ENCODE measurements around the gene SORCS2. TPM values are rescaled to one million over a fixed set of nuclear protein-coding genes. Genes with fewer than 3 reads are reported as not detected.
A peak's percentile ranks its signal among the peaks of the same experiment; 100 is the strongest.

SORCS2 gene
- total RNA-seq, 2 experiments from 2014 or later: 0.07 to 0.15 TPM

DNA sequence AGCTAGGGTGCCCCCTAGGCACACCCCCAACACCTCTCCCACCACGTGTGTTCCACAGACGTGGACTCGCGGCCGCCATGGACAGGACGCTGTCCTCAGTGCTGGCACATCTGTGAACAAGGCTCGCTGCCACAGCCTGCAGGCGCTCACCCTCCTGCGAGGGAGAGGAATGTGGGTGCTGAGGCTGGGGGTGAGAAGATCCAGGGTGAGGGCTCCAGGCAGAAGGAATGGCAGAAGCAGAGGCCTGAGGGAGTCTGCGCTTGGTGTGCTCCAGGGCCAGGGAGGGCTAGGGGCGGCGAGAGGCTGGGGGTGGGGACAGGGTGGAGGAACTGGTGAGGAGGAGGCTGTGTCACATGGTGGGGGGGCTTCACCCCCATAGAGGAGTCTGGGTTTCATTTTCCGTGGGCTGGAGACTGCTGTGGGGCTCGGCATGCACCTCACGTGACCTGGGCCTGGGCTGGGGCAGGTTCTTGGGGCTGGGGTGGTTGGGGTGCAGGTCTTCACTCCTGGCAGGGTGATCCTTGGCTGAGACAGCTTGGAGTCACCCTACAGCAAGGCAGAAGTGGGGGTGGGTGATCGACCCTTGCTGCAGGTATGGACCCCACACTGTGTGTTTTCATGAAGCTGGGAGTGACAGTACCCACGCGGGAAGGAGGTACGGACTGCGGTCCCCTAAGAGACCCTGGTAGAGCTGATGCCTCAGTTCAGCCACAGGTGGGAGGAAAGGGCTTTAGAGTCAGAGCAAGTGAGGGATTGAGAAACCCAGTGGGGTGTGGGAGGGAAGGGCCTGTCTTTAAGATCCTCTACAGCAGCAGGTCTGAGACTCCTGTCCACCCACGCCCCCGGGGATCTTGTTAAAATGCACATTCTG is 138.7 kb downstream of the SORCS2 start:
- Mint-ChIP-seq H3K36me3 (ENCODE audit: low read depth) (no peaks in the 10 kb centered on the region), H3K9me3 (no peaks in the 10 kb centered on the region), H3K27ac (no peak overlapping the region), H3K4me1 (ENCODE audit: low read depth) (no peaks in the 10 kb centered on the region), H3K27me3 (ENCODE audit: low read depth) (peaks cover 1% of the 10 kb centered on the region), H3K4me3 (no peak overlapping the region)
- CTCF ChIA-PET: no interaction called here
- no peak for DNase-seq
- intact Hi-C loops (cut with micrococcal nuclease): no loop called here

DNA sequence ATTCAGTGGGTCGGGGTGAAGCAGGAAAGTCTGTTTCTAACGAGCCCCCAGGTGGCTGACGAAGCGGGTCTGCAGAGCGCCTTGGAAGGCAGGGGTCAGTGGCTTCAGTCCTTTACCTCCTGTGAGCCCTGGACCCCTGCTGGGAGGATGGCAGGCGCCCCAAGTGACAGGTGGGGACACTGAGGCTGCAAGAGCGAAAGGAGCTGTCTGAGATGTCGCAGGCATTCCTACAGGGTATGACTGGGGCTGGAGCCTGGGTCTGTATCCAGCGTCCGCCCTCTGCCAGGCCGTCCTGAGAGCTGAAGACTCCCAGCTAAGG is 139.3 kb downstream of the SORCS2 start:
- Mint-ChIP-seq H3K27ac (no peak overlapping the region), H3K4me3 (no peak overlapping the region), H3K9me3 (no peaks in the 10 kb centered on the region), H3K4me1 (ENCODE audit: low read depth) (no peaks in the 10 kb centered on the region), H3K27me3 (ENCODE audit: low read depth) (peaks cover 1% of the 10 kb centered on the region), H3K36me3 (ENCODE audit: low read depth) (no peaks in the 10 kb centered on the region)
- intact Hi-C loops (cut with micrococcal nuclease): no loop called here
- no peak for DNase-seq
- CTCF ChIA-PET: no interaction called here

DNA sequence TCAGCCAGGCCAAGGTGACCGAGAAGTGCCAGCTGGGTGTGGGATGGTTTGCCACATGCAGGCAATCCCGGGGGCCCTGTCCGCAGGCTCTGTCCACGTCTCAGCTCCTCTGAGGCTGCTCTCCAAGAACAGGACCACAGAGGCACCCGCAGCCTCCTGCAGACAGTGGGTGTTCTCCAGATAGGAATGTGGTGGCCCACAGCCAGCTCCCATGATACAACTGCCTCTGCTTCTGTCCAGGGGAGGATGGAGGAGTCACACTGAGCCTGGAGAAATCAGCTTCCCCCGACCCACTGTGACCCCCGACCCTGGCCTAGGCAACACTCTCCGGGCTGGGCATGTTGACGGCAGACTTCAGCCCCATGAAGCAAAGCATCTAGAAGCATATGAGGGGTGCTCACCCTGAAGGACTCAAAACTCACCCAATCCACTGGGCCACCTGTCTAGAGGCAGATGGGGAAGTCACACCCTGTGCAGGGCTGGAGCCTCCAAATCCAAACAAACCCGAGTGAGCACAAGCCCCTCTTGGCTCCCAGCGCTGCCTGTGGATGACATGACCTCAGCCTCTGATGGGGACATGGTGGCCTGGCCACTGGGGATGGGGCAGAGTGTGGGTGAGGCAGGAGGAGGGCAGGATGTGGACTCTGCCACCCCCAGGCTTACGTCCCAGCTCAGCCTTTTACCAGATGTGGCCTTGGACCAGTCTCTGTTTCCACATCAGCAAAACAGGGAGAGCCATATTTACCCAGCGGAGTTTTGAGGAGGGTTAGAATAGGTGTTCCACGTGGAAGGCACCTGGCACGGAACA is 140.1 kb downstream of the SORCS2 start:
- CTCF ChIA-PET: no interaction called here
- intact Hi-C loops (cut with micrococcal nuclease): no loop called here
- H3K36me3 Mint-ChIP-seq (ENCODE audit: low read depth): no peaks in the 10 kb centered on the region
- H3K27ac Mint-ChIP-seq: no peak overlapping the region
- H3K27me3 Mint-ChIP-seq (ENCODE audit: low read depth): no peaks in the 10 kb centered on the region
- no peak overlapping the region for H3K4me3 Mint-ChIP-seq
- no peaks in the 10 kb centered on the region for H3K4me1 Mint-ChIP-seq (ENCODE audit: low read depth)
- no peaks in the 10 kb centered on the region for H3K9me3 Mint-ChIP-seq
- DNase-seq: no peak

DNA sequence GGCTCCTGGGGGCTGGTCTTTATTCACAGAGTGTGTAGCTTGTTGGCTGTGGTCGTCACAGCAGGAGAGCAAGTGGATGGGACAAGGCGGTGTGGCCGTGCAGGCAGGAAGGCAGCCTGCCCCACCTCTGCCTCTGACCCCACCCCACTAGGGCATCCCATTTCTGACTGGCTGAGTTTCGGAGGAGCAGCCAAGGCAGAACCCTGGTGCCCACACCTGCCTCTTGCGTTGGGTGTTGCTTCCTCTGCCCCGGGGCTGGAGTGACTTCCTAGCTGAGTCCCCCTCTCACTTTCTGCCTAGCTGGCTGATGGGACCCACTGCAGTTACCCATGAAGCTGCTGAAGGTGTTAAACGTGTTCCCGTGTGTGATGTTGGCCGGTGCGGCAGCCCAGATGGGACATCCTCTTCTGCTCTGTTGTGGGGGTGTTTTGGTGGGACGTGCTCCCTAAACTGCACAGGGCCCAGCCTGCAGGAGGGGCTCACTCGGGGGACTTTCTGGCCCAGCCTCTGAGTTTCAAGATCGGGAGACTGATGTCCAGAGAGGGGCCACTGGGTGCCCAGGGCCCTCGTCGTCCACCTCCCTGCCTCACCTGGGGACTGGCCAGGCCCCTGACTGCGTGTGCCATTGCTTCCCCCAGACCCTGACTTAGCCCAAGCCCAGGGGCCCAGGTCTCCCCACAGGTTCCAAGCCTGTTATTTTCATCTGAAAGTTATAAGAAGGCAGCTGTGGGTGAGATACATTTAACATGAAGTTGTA is 140.9 kb downstream of the SORCS2 start:
- no peaks in the 10 kb centered on the region for H3K36me3 Mint-ChIP-seq (ENCODE audit: low read depth)
- H3K4me3 Mint-ChIP-seq: no peak overlapping the region
- H3K27me3 Mint-ChIP-seq (ENCODE audit: low read depth): no peaks in the 10 kb centered on the region
- DNase-seq: no peak
- intact Hi-C loops (cut with micrococcal nuclease): no loop called here
- CTCF ChIA-PET: no interaction called here
- no peak overlapping the region for H3K27ac Mint-ChIP-seq
- H3K9me3 Mint-ChIP-seq: no peaks in the 10 kb centered on the region
- H3K4me1 Mint-ChIP-seq (ENCODE audit: low read depth): no peaks in the 10 kb centered on the region

DNA sequence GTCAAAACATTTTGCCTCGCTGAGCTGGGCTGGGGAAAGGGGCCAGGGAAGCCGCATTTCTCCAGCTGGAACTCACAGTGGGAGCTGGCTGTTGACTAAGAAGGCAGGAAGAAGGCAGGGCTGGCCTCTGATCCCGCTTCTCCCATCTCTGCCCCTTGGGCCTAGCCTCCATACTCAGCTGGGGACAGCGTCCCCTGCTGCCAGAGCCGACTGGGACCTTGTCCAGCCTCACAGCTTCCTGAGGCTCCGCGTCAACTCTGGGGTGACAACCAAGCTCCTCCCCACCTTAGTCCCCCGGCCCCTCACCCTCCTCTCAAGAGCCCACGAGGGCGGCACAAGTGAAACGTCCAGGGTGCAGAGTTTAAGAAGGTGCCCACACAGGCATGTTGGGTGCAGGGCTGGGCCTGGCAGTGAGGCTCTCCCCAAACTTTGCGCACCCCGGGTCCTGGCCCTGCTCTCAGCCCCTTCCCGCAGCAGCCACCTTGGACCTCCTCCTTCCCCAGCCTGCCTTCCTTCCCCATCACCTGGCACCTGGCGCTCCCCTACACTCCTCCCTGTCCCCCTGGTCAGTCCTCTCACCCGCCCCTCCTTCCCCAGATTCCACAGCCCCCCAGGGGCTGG is 141.6 kb downstream of the SORCS2 start:
- DNase-seq: no peak
- CTCF ChIA-PET: interaction anchor here (2.7 kb wide), 1 partner anchor 139 kb away, joined by 13 read pairs; no protein-coding TSS in a partner anchor

DNA sequence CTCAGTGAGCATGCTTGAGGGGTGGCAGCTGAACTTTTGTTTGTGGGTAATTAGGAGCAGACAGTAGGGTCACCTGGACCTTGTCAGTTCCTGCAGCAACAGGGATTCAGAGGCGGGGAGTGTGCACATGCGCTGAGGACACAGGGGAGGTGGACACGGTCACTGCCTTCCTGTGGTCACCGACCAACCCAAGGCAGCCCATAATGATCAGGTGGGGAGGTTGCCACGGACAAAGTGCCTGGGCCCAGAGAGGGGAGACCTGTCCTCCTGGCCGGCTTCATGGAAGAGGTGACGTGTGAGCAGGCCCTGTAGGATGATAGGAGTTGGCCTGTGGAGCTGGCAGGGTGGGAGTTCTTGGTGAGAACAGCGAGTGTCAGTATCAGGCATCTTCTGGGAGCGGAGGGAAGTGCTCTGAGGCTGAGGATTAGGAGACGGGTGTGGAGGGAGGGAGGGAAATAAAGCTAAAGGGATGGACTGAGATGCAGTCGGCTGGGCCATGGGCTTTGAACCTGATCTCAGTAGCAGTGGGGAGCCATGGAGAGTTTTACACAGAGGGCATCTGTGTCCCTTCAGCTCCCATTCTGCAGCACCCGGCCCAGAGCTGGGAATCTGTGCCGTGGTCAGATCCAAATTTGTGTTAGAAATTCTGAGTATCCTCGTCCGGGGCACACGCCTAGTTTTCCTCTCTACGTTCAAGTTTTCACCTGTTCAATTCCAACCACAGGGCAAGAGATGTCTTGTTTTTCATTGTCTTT is 142.4 kb downstream of the SORCS2 start:
- no peaks in the 10 kb centered on the region for H3K4me1 Mint-ChIP-seq (ENCODE audit: low read depth)
- intact Hi-C loops (cut with micrococcal nuclease): no loop called here
- no peak for DNase-seq
- CTCF ChIA-PET: interaction anchor here (1.0 to 2.7 kb wide), 4 partner anchors 11 to 143 kb away, joined by 3 to 13 read pairs (median 4); no protein-coding TSS in a partner anchor
- no peaks in the 10 kb centered on the region for H3K36me3 Mint-ChIP-seq (ENCODE audit: low read depth)
- no peaks in the 10 kb centered on the region for H3K9me3 Mint-ChIP-seq
- no peaks in the 10 kb centered on the region for H3K27me3 Mint-ChIP-seq (ENCODE audit: low read depth)
- H3K27ac Mint-ChIP-seq: no peak overlapping the region
- H3K4me3 Mint-ChIP-seq: no peak overlapping the region

More for the DNA sequence above, 141.6 kb downstream of the SORCS2 start:
- no peaks in the 10 kb centered on the region for H3K27me3 Mint-ChIP-seq (ENCODE audit: low read depth)
- H3K4me1 Mint-ChIP-seq (ENCODE audit: low read depth): no peaks in the 10 kb centered on the region
- no peaks in the 10 kb centered on the region for H3K36me3 Mint-ChIP-seq (ENCODE audit: low read depth)
- no peak overlapping the region for H3K4me3 Mint-ChIP-seq
- H3K9me3 Mint-ChIP-seq: no peaks in the 10 kb centered on the region
- H3K27ac Mint-ChIP-seq: no peak overlapping the region
- intact Hi-C loops (cut with micrococcal nuclease): no loop called here

DNA sequence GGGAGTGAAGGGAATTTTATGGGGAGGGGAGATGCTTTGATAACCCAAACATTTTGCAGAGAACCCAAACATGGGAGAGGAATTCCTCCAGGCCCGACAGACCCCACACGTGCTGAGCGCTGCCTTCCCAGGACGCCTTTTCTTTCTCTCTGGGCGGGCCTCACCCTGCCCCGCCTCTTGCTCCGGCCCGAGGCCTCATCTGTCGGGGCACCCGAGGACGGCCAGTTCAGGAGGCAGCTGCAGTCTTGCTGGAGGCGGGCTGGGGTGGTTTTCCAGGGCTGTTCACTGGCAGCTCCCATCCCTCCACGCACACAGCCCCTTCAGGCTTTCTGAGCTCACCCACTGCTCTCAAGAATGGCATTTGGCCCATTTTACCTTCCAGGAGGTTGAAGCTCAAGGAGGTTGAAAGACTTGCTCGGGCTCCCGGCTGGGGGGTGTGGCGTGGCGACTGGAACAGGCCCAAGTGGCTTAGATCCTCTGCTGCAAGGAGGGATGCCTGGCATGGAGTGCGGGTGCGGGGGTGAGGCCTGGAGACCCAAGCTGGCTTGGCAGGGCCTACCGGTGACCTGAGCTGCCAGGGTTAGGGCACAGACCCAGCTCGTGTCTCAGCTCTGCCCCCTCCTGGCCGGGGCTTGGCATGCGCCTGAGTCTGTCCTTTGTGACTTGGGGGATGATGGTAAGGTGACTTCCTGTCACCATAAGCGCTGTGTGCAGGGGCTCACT is 143.2 kb downstream of the SORCS2 start:
- intact Hi-C loops (cut with micrococcal nuclease): loop anchor here (1.0 kb wide), 1 partner anchor 143 kb away; the partner anchor contains the start of gene SORCS2
- Mint-ChIP-seq H3K27ac (no peak overlapping the region), H3K9me3 (no peaks in the 10 kb centered on the region), H3K4me3 (no peak overlapping the region), H3K4me1 (ENCODE audit: low read depth) (no peaks in the 10 kb centered on the region), H3K27me3 (ENCODE audit: low read depth) (no peaks in the 10 kb centered on the region), H3K36me3 (ENCODE audit: low read depth) (no peaks in the 10 kb centered on the region)
- CTCF ChIA-PET: interaction anchor here (1.0 to 2.7 kb wide), 6 partner anchors 10 to 144 kb away, joined by 3 to 13 read pairs (median 4); no protein-coding TSS in a partner anchor
- peak; percentile 78 for DNase-seq

DNA sequence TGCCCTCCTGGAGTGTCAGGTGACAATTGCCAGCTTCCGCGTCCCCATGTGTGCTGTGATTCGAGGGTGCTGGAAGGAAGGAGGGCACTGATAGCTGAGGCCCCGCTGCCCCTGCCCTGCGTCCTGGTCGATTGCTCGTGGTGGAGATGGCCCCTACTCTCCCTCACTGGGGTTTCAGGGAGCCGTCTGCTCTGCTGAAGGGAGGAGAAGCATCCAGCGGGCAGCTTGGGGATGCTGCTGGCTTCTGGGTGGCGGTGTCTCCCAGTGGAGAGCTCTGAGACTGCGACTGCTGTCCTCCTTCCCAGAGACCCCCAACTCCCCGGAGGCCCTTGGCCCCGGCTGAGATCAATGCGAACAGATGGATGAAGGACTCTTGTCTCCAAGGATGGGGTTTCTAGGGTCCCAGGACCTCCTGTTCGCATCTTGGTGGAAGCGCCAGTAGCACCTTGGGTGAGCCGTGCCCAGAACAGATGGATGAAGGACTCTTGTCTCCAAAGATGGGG is 143.8 kb downstream of the SORCS2 start:
- no peak overlapping the region for H3K4me3 Mint-ChIP-seq
- intact Hi-C loops (cut with micrococcal nuclease): loop anchor here (1.0 kb wide), 1 partner anchor 144 kb away; the partner anchor contains the start of gene SORCS2
- DNase-seq: no peak
- no peaks in the 10 kb centered on the region for H3K9me3 Mint-ChIP-seq
- H3K27ac Mint-ChIP-seq: no peak overlapping the region
- H3K27me3 Mint-ChIP-seq (ENCODE audit: low read depth): no peaks in the 10 kb centered on the region
- H3K4me1 Mint-ChIP-seq (ENCODE audit: low read depth): no peaks in the 10 kb centered on the region
- CTCF ChIA-PET: interaction anchor here (1.0 to 2.7 kb wide), 6 partner anchors 9 to 144 kb away, joined by 3 to 13 read pairs (median 4); no protein-coding TSS in a partner anchor
- H3K36me3 Mint-ChIP-seq (ENCODE audit: low read depth): no peaks in the 10 kb centered on the region

DNA sequence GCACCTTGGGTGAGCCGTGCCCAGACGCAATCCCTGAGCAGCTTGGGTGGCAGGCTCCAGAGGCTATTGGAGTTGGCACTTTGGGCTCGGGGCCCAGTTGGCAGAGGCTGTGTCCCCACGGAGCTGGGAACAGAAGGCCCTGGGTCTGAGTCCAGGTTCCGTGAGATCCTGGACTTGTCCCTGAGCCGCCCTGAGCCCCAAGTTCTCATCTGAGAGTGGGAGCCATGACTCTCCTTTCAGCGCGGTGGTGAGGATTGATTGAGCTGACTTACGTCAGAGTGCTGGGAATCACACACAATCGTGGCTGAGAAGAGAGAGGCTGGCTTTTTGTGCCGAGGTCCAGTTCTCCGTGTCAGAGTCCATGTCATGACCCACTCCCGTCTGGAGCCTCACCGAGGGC is 144.4 kb downstream of the SORCS2 start:
- CTCF ChIA-PET: interaction anchor here (1.3 kb wide), 1 partner anchor 22 kb away, joined by 7 read pairs; no protein-coding TSS in a partner anchor
- Mint-ChIP-seq H3K4me3 (no peak overlapping the region), H3K9me3 (no peaks in the 10 kb centered on the region), H3K36me3 (ENCODE audit: low read depth) (no peaks in the 10 kb centered on the region), H3K27ac (no peak overlapping the region), H3K4me1 (ENCODE audit: low read depth) (no peaks in the 10 kb centered on the region), H3K27me3 (ENCODE audit: low read depth) (no peaks in the 10 kb centered on the region)
- intact Hi-C loops (cut with micrococcal nuclease): loop anchor here (1.0 kb wide), 1 partner anchor 144 kb away; the partner anchor contains the start of gene SORCS2
- no peak for DNase-seq

DNA sequence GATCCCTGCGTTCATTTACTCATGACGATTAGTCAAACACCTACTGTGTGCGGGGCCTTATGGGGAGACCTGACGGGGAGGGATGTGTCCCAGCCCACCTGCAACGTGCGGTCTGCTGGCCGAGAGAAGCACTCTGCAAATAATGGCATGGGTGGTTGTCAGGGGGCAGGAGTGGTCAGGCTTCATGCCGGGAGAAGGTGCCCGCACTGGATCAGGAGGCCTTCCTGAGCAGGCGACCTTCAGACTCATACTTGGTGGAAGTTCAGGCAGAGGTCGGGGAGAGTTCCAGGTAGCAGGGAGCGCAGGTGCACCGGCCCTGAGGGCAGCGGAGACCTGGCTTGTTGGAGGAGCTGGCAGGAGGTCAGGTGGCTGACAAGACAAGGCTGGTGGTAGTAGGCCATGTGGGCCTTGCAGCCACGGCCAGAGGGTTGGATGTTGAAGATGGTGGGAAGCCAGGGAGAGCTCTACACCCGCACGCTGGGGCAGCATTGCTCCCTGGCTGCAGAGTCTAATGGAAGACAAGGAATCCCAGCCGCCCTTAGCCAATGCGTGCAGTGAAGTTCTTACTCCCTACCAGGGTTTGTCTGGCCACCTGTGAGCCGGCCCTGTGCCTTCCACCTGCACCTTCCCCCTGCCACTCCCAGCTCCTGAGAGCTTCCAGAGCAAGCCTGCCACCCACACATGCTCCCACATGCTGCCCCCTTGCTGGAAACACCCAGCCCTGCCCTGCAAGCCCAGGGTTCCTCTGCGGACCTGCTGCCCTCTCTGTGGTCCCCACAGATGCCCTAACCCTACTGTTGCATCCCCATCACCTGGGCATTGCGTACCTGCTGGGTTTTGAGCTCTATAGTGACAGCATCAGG is 145.1 kb downstream of the SORCS2 start:
- H3K9me3 Mint-ChIP-seq: no peaks in the 10 kb centered on the region
- DNase-seq: no peak
- H3K4me3 Mint-ChIP-seq: no peak overlapping the region
- H3K27me3 Mint-ChIP-seq (ENCODE audit: low read depth): no peaks in the 10 kb centered on the region
- CTCF ChIA-PET: no interaction called here
- intact Hi-C loops (cut with micrococcal nuclease): no loop called here
- no peak overlapping the region for H3K27ac Mint-ChIP-seq
- H3K36me3 Mint-ChIP-seq (ENCODE audit: low read depth): no peaks in the 10 kb centered on the region
- no peaks in the 10 kb centered on the region for H3K4me1 Mint-ChIP-seq (ENCODE audit: low read depth)
